ENCODE measurements around the gene ATG12.
A peak's percentile ranks its signal among the peaks of the same experiment; 100 is the strongest.
"Not testable (repeated sequence)": the region's sequence is repeated elsewhere in the genome, so short reads cannot be mapped to it uniquely, and the experiment has no call there.

ATG12 gene

GRCh38 chr5:115841382-115842088, at the start of gene ATG12, which contains the start of gene AP3S1:
ATG12 (minus strand) TSS chr5:115841565; CDS start chr5:115841552, 13 bp downstream.
AP3S1 (plus strand) TSS chr5:115841935; CDS start chr5:115842038, 103 bp downstream.
- peak within 1 kb of the TSS; percentile 80 to 92 for H3K4me3 ChIP-seq (replicated peaks in 1 of 2; ENCODE audit: low read depth in 2 of 2, low read length in 2 of 2)
- TF ChIP-seq, protein P1, sequence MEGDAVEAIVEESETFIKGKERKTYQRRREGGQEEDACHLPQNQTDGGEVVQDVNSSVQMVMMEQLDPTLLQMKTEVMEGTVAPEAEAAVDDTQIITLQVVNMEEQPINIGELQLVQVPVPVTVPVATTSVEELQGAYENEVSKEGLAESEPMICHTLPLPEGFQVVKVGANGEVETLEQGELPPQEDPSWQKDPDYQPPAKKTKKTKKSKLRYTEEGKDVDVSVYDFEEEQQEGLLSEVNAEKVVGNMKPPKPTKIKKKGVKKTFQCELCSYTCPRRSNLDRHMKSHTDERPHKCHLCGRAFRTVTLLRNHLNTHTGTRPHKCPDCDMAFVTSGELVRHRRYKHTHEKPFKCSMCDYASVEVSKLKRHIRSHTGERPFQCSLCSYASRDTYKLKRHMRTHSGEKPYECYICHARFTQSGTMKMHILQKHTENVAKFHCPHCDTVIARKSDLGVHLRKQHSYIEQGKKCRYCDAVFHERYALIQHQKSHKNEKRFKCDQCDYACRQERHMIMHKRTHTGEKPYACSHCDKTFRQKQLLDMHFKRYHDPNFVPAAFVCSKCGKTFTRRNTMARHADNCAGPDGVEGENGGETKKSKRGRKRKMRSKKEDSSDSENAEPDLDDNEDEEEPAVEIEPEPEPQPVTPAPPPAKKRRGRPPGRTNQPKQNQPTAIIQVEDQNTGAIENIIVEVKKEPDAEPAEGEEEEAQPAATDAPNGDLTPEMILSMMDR (IDR thresholded peaks at IDR 0.05; ENCODE audit: low read depth, low read length): no peak

GRCh38 chr5:115888027-115888426, 46.7 kb upstream of the ATG12 start:
- TF ChIP-seq, protein P1 (IDR thresholded peaks at IDR 0.05; ENCODE audit: low read depth, low read length): peak; percentile 11
- DNase-seq (ENCODE audit: low read depth in 2 of 2): peak; percentile 59 to 70
- no peak overlapping the region for H3K4me3 ChIP-seq (replicated peaks in 1 of 2; ENCODE audit: low read depth in 2 of 2, low read length in 2 of 2)

More at GRCh38 chr5:115841382-115842088, at the start of gene ATG12, which contains the start of gene AP3S1:
- peak; percentile 92 to 94 for DNase-seq (ENCODE audit: low read depth in 2 of 2)

DNA sequence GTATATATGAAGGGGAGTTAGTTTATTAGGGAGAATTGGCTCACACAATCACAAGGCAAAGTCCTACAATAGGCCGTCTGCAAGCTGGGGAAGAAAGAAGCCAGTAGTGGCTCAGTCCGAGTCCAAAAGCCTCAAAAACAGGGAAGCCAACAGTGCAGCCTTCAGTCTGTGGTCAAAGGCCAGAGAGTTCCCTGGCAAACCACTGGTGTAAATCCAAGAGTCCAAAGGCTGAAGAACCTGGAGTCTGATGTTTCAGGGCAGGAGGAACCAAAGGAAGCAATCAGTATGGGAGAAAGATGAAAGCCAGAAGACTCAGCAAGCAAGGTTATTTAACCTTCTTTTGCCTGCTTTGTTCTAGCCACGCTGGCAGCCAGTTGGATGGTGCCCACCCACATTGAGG, 43.8 kb upstream of the ATG12 start:
- DNase-seq (ENCODE audit: low read depth in 2 of 2); H3K4me3 ChIP-seq (replicated peaks in 1 of 2; ENCODE audit: low read depth in 2 of 2, low read length in 2 of 2): not testable (repeated sequence)

DNA sequence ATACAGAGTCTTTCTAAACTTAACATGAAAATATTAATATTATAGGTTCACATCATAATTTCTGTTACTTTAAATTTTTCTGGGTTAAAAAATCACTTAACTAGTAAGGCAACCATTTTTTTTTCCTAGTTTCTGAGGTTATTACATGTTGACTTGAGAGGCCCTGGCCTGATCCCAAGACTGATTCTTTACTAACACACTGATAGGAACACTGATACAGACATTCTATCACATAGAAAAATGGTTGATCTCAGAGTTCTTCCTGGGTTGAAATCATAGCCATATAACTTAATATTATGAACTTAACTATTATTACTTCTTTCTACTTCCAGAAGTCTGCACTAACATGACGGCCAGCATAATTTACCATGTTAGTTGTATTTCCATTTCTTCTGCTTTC, 43.3 kb upstream of the ATG12 start:
- H3K4me3 ChIP-seq (replicated peaks in 1 of 2; ENCODE audit: low read depth in 2 of 2, low read length in 2 of 2): no peak overlapping the region
- TF ChIP-seq, protein P1 (IDR thresholded peaks at IDR 0.05; ENCODE audit: low read depth, low read length): no peak

GRCh38 chr5:115882434-115882833, 41.1 kb upstream of the ATG12 start:
- H3K4me3 ChIP-seq (replicated peaks in 1 of 2; ENCODE audit: low read depth in 2 of 2, low read length in 2 of 2); DNase-seq (ENCODE audit: low read depth in 2 of 2): not testable (repeated sequence)

More for the DNA sequence above, 43.3 kb upstream of the ATG12 start:
- peak in 1 of 2 donors; percentile 7 for DNase-seq (ENCODE audit: low read depth in 2 of 2)

DNA sequence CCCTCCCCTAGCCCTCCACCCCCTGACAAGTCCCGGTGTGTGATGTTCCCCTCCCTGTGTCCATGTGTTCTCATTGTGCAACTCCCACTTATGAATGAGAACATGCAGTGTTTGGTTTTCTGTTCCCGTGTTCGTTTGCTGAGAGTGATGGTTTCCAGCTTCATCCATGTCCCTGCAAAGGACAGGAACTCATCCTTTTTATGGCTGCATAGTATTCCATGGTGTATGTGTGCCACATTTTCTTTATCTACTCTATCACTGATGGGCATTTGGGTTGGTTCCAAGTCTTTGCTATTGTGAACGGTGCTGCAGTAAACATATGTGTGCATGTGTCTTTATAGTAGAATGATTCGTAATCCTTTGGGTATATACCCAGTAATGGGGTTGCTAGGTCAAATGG, 36.0 kb upstream of the ATG12 start:
- not testable (repeated sequence) for DNase-seq (ENCODE audit: low read depth in 2 of 2); H3K4me3 ChIP-seq (replicated peaks in 1 of 2; ENCODE audit: low read depth in 2 of 2, low read length in 2 of 2)

GRCh38 chr5:115875447-115875846, 34.1 kb upstream of the ATG12 start:
- no peak overlapping the region for H3K4me3 ChIP-seq (replicated peaks in 1 of 2; ENCODE audit: low read depth in 2 of 2, low read length in 2 of 2)
- DNase-seq (ENCODE audit: low read depth in 2 of 2): peak in 1 of 2 donors; percentile 22
- TF ChIP-seq, protein P1 (IDR thresholded peaks at IDR 0.05; ENCODE audit: low read depth, low read length): no peak

DNA sequence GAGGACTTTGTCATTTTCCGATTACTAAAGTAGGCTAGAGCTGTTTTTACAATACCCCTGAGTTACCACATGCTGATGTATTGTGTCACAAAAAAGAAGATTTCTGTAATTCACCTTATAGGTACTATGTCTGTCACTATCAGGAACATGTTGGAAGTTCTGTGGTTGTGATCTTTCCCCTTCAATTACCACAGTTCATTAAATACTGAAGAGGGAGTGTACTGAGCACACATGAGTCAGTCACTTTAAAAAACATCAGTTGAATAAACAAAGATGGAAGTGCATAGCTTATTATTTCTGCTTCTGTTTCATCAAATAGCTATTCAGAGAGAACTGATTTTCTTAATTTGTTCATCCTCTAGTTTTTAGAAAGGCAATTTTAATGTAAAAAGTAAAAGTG, 32.0 kb upstream of the ATG12 start:
- peak in 1 of 2 donors; percentile 52 for DNase-seq (ENCODE audit: low read depth in 2 of 2)
- TF ChIP-seq, protein P1 (IDR thresholded peaks at IDR 0.05; ENCODE audit: low read depth, low read length): no peak
- no peak overlapping the region for H3K4me3 ChIP-seq (replicated peaks in 1 of 2; ENCODE audit: low read depth in 2 of 2, low read length in 2 of 2)
